ENCODE results near the gene CCNL1.
"Not testable (repeated sequence)": the region's sequence is repeated elsewhere in the genome, so short reads cannot be mapped to it uniquely, and the experiment has no call there.

The CCNL1 gene

GRCh38 chr3:157115069-157116006, 44.6 kb downstream of the CCNL1 start:
- Mint-ChIP-seq H3K36me3 (ENCODE audit: low read depth) (no peaks in the 10 kb centered on the region), H3K4me3 (no peak overlapping the region), H3K27me3 (peaks cover 5% of the 10 kb centered on the region)

GRCh38 chr3:157113832-157114505, 46.0 kb downstream of the CCNL1 start:
- H3K27me3 Mint-ChIP-seq = peaks cover 5% of the 10 kb centered on the region
- no peak overlapping the region for H3K27ac Mint-ChIP-seq
- no peaks in the 10 kb centered on the region for H3K36me3 Mint-ChIP-seq (ENCODE audit: low read depth)
- no peak overlapping the region for H3K4me3 Mint-ChIP-seq
- peaks cover 9% of the 10 kb centered on the region for H3K4me1 Mint-ChIP-seq (ENCODE audit: low read depth)
- no peaks in the 10 kb centered on the region for H3K9me3 Mint-ChIP-seq

More at GRCh38 chr3:157115069-157116006, 44.6 kb downstream of the CCNL1 start:
- Mint-ChIP-seq H3K9me3 (no peaks in the 10 kb centered on the region), H3K4me1 (ENCODE audit: low read depth) (peaks cover 16% of the 10 kb centered on the region), H3K27ac (no peak overlapping the region)

GRCh38 chr3:157112536-157112935, 47.4 kb downstream of the CCNL1 start:
- H3K27ac Mint-ChIP-seq = no peak overlapping the region
- no peak overlapping the region for H3K4me3 Mint-ChIP-seq
- H3K36me3 Mint-ChIP-seq (ENCODE audit: low read depth) = no peaks in the 10 kb centered on the region
- peaks cover 5% of the 10 kb centered on the region for H3K27me3 Mint-ChIP-seq
- H3K9me3 Mint-ChIP-seq = no peaks in the 10 kb centered on the region
- peaks cover 9% of the 10 kb centered on the region for H3K4me1 Mint-ChIP-seq (ENCODE audit: low read depth)

GRCh38 chr3:157111518-157111917, 48.4 kb downstream of the CCNL1 start:
- Mint-ChIP-seq H3K27me3 (peaks cover 4% of the 10 kb centered on the region), H3K9me3 (no peaks in the 10 kb centered on the region), H3K36me3 (ENCODE audit: low read depth) (no peaks in the 10 kb centered on the region), H3K4me3 (no peak overlapping the region), H3K27ac (no peak overlapping the region), H3K4me1 (ENCODE audit: low read depth) (peaks cover 9% of the 10 kb centered on the region)

GRCh38 chr3:157110761-157111278, 49.1 kb downstream of the CCNL1 start:
- no peaks in the 10 kb centered on the region for H3K36me3 Mint-ChIP-seq (ENCODE audit: low read depth)
- H3K27me3 Mint-ChIP-seq = no peaks in the 10 kb centered on the region
- H3K4me3 Mint-ChIP-seq = no peak overlapping the region
- no peaks in the 10 kb centered on the region for H3K9me3 Mint-ChIP-seq
- H3K4me1 Mint-ChIP-seq (ENCODE audit: low read depth) = peaks cover 4% of the 10 kb centered on the region
- H3K27ac Mint-ChIP-seq = no peak overlapping the region

GRCh38 chr3:157109267-157110141, 50.4 kb downstream of the CCNL1 start:
- Mint-ChIP-seq H3K4me3 (no peak overlapping the region), H3K9me3 (no peaks in the 10 kb centered on the region), H3K27me3 (no peaks in the 10 kb centered on the region), H3K36me3 (ENCODE audit: low read depth) (no peaks in the 10 kb centered on the region), H3K4me1 (ENCODE audit: low read depth) (peaks cover 10% of the 10 kb centered on the region), H3K27ac (no peak overlapping the region)

- peaks cover 24% of the 10 kb centered on the region for H3K4me1 Mint-ChIP-seq (ENCODE audit: low read depth)
- no peaks in the 10 kb centered on the region for H3K9me3 Mint-ChIP-seq
- no peaks in the 10 kb centered on the region for H3K27me3 Mint-ChIP-seq
- H3K4me3 Mint-ChIP-seq = no peak overlapping the region
- no peak overlapping the region for H3K27ac Mint-ChIP-seq
- H3K36me3 Mint-ChIP-seq (ENCODE audit: low read depth) = no peaks in the 10 kb centered on the region
Measured at GRCh38 chr3:157107644-157108133, 52.3 kb downstream of the CCNL1 start.

- H3K9me3 Mint-ChIP-seq = no peaks in the 10 kb centered on the region
- no peak overlapping the region for H3K27ac Mint-ChIP-seq
- H3K36me3 Mint-ChIP-seq (ENCODE audit: low read depth) = no peaks in the 10 kb centered on the region
- no peaks in the 10 kb centered on the region for H3K27me3 Mint-ChIP-seq
- no peak overlapping the region for H3K4me3 Mint-ChIP-seq
- peaks cover 24% of the 10 kb centered on the region for H3K4me1 Mint-ChIP-seq (ENCODE audit: low read depth)
Measured at GRCh38 chr3:157107037-157107436, 52.9 kb downstream of the CCNL1 start.

DNA sequence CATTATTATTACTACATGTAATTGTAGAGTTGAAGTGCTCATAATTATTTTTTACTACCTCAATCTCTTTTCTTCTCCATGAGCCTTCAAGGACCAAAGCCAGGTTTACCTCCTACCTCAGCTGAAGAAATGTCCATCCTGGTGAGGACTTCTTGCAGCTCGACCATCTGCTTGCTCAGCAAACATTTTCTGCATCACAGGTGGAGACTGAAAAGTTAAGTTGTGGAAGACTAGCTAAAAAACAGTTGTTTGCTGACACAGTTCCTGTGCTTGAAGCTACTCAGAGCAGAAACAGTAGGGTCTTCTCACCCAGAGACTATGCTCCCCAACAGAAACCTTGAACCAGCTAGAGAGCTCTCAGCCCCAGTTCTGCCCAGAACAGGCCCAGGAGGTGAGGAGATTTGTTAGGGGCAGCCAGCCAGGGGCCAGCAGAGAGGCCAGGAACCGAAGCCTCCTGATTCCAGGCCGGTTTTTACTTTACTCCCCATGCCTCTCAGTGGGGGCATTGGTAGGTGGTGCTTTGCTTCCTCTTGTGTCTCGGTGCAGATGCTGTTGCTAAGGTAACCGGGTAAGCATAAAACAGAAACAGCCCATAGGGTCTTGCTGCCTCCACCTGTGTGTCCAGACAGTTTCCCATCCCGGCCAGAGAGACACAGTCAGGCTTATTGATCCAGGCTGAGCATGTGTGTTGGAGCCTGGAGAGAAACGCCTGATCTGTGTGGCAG, 54.9 kb downstream of the CCNL1 start:
- H3K4me1 Mint-ChIP-seq (ENCODE audit: low read depth) = peaks cover 24% of the 10 kb centered on the region
- no peaks in the 10 kb centered on the region for H3K27me3 Mint-ChIP-seq
- no peaks in the 10 kb centered on the region for H3K9me3 Mint-ChIP-seq
- no peaks in the 10 kb centered on the region for H3K36me3 Mint-ChIP-seq (ENCODE audit: low read depth)
- H3K27ac Mint-ChIP-seq = no peak overlapping the region
- H3K4me3 Mint-ChIP-seq = no peak overlapping the region

DNA sequence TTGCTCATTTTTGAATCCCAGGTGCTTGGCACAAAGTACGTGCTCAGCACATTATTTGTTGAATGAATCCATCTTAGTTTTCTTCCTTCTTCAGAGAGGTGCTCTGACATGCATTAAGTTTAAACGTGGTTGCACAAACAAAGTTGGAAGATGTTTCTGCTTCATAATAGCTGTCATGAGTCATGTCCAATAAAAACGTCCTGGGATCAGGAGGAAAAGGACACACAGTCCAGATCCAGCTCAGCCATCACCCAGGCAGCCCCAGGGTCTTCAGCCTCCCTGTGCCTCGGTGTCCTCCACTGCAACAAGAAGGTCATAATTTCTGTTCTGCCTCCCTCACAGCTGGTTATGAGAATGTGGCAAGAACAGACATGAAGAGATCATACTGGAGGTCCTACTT, 55.4 kb downstream of the CCNL1 start:
- Mint-ChIP-seq H3K9me3 (no peaks in the 10 kb centered on the region), H3K27me3 (no peaks in the 10 kb centered on the region), H3K36me3 (ENCODE audit: low read depth) (no peaks in the 10 kb centered on the region), H3K27ac (no peak overlapping the region), H3K4me3 (no peak overlapping the region), H3K4me1 (ENCODE audit: low read depth) (peaks cover 30% of the 10 kb centered on the region)

GRCh38 chr3:157103860-157104259, 56.1 kb downstream of the CCNL1 start:
- H3K27me3 Mint-ChIP-seq = no peaks in the 10 kb centered on the region
- peaks cover 37% of the 10 kb centered on the region for H3K4me1 Mint-ChIP-seq (ENCODE audit: low read depth)
- H3K36me3 Mint-ChIP-seq (ENCODE audit: low read depth) = no peaks in the 10 kb centered on the region
- no peak overlapping the region for H3K27ac Mint-ChIP-seq
- no peaks in the 10 kb centered on the region for H3K9me3 Mint-ChIP-seq
- H3K4me3 Mint-ChIP-seq = no peak overlapping the region

GRCh38 chr3:157103280-157103679, 56.7 kb downstream of the CCNL1 start:
- Mint-ChIP-seq H3K27me3 (no peaks in the 10 kb centered on the region), H3K27ac (no peak overlapping the region), H3K4me3 (no peak overlapping the region), H3K36me3 (ENCODE audit: low read depth) (no peaks in the 10 kb centered on the region), H3K4me1 (ENCODE audit: low read depth) (peaks cover 43% of the 10 kb centered on the region), H3K9me3 (no peaks in the 10 kb centered on the region)

DNA sequence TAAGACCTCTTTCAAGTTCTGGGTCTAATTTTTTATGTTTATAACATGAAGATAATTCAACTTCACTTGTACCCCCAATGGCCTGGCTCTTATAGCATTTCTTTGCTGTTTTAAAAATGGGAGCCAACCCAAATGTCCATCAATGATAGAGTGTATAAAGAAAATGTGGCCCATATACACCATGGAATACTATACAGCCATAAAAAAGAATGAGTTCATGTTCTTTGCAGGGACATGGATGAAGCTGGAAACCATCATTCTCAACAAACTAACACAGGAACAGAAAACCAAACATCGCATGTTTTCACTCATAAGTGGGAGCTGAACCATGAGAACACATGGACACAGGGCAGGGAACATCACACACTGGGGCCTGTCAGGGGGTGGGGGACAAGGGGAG, 57.4 kb downstream of the CCNL1 start:
- not testable (repeated sequence) for H3K27ac Mint-ChIP-seq; H3K4me3 Mint-ChIP-seq; H3K27me3 Mint-ChIP-seq; H3K36me3 Mint-ChIP-seq (ENCODE audit: low read depth); H3K9me3 Mint-ChIP-seq
- H3K4me1 Mint-ChIP-seq (ENCODE audit: low read depth) = peaks cover 47% of the 10 kb centered on the region

DNA sequence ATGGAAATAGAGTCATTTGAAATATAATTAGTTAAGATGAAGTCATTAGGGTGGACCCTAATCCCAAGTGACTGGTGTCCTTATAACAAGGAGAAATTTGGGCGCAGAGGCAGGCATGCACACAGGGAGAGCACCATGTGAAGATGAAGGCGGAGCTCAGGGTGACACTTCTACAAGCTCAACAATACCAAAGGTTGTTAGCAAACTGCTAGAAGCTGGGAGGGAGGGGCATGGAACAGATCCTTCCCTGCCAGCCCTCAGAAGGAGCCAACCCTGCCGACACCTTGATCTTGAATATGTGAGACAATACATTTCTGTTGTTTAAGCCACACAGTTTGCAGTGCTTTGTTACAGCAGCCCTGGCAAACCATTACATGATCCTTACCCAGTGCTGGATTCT, 57.8 kb downstream of the CCNL1 start:
- Mint-ChIP-seq H3K9me3 (no peaks in the 10 kb centered on the region), H3K27ac (no peak overlapping the region), H3K36me3 (ENCODE audit: low read depth) (no peaks in the 10 kb centered on the region), H3K4me1 (ENCODE audit: low read depth) (peaks cover 47% of the 10 kb centered on the region), H3K4me3 (no peak overlapping the region), H3K27me3 (no peaks in the 10 kb centered on the region)

Measured in stimulated activated naive CD8-positive, alpha-beta T cell treated with anti-CD3 and anti-CD28 coated beads, Interleukin-15, Interleukin-2, amounts not matched to agents 100 ng/mL and 50 ng/mL, for 24 hours (primary cell).